Endothelial cell of hepatic sinusoid (primary cell): Measurements from ENCODE around the gene ZFP36.

Experiments used
- in situ Hi-C: cut with HindIII; loops from 2 replicates; pipeline ENCODE4 v1.10.0; 2017; ENCODE audit warnings: low sequenced_read_pairs

Gene ZFP36

GRCh38 chr19:39384839-39385568, 21.6 kb upstream of the ZFP36 start:
- in situ Hi-C loops: no loop called here

- in situ Hi-C loops: no loop called here
Observed at GRCh38 chr19:39385629-39386411, 20.8 kb upstream of the ZFP36 start.

GRCh38 chr19:39386557-39386956, 20.1 kb upstream of the ZFP36 start:
- in situ Hi-C loops: no loop called here

- in situ Hi-C loops: no loop called here
Observed at GRCh38 chr19:39388657-39389056, 18.0 kb upstream of the ZFP36 start.

GRCh38 chr19:39389631-39390414, 16.8 kb upstream of the ZFP36 start:
- in situ Hi-C loops: no loop called here

DNA sequence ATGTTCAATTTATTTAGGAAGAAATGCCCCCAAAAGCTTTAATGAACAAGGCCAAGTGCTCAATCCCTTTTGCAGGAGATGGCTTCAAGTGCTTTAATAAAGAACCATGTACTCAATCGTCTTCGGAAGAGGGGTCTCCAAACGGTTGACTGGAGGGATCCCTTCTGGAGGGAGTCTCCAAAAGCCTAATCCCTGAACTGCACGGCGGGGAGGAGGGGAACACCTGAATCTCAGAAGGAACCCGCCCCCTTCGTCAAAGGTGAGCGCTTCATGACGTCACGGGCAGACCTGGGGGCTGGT, 16.2 kb upstream of the ZFP36 start:
- in situ Hi-C loops: no loop called here

DNA sequence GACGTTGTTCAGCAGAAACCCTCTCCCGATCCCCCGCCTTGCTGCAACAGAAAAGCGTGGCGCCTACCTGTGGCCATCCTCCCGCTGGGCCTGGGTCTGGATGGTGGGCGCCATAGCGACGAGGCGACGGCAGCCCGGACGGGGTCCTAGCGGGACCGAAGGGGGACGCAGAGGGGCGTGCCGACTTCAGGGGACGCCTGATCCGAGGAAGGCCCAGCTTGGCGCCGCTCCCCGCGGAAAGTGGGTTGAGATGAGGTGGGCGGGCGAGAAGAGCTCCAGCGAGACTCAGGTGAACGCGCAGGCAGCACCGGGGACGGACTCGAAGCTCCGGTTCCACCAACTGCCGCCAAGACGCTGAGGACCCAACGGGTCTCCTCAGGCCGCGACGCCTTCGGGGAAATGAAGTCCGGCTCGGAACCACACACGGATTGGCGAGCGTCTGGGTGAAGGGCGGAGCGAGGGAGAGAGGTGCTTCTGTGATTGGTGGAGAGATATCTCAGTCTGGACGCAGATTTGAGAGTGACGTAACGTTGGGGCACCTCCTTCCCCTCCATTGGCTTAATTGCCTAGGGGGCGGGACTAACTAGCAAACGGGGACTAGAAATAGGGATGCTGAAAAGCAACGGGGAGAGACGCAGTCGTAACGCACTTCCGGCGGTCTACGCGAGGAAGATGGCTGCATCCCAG, 15.8 kb upstream of the ZFP36 start, which contains the start of the genes MED29 and PAF1:
Gene MED29 (plus strand): TSS at position 628 of the 687 bp plus-strand sequence. CDS start 45 bp downstream, at position 673.
Gene PAF1 (minus strand): TSS at position 356 of the 687 bp plus-strand sequence. CDS start 242 bp downstream, at position 114.
- in situ Hi-C loops: no loop called here

DNA sequence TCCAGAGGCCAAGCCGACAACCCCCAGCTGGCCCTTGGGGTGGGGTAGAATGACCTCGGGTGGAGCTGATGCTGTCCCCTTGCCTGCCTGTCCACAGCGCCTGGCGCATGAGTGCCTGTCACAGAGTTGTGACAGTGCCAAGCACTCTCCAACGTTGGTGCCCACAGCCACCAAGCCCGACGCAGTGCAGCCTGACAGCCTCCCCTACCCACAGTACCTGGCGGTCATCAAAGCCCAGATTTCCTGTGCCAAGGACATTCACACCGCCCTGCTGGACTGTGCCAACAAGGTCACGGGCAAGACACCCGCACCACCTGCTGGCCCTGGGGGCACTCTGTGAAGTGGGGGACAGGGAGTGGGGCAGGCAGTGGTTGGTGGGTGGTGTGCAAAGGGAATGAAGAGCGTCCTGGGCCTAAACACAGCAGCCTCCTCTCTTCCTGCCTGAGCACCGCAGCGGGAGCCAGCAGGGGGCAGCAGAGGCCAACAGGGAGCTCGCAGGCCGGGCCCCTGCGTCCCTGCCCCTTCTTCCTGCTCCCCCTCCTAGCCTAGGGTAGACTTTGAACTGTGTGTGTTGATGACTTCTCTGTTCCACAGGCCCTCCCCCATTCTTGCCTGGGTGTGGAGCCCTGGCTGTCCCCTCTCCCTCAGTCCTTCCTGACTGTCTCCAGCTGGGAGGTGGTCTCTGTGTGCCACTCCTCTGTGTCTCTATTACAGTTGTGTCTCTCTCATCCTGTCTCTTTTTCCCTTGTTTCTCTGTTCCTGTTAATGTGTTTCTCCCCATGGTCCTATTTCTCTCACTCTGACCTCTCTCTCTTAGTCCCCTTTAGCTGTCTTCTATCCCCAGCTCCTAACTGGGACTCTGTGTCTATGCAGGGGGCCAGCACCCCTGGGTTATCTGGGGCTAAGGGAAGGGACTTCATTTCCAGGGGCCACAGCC, 9.0 kb upstream of the ZFP36 start:
- in situ Hi-C loops: no loop called here

DNA sequence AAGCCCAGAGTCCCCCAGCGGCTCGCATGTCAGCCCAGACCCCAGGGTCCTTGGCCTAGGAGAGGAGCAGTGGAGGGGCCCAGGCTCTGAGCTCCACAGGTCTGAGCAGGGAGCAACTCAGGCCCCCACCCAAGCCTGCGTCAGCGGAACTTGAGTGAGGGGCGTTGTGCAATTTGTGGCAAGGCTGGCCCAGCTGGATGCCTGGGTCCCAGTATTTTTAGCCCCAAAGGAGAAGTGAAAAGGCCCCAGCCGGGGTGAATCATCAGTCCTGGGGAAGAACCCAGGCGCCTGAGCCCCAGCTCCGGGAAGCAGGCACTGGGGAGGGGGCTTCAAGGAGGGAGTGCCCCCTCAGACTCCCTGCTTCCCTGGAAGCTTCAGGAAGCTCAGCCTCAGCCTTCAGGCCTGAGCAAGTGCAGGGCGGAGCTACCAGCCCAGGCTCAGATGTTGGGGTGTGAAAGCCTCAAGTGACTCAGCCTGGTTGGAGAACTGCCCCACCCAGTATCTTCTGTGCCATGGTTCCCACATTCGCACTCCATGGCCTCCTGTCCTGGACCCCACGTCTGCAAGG, 8.3 kb upstream of the ZFP36 start:
- in situ Hi-C loops: no loop called here

DNA sequence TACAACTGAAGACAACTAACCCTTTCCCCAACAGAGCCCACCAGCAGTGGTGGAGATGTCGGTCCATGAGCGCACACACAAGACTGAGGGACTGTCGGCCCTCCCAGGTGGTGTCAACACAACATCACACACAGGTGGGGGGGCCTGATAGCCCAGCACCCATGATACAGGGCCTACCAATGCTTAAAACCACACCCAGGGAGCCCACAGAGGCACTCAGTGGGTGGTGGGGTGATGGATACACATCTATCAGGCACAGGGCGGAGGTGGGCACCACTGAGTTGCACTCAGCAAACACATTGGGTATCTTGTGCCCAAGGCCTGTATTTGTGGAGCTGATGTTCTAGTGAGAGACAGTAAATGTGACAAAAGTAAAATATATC, 7.0 kb upstream of the ZFP36 start:
- in situ Hi-C loops: no loop called here

DNA sequence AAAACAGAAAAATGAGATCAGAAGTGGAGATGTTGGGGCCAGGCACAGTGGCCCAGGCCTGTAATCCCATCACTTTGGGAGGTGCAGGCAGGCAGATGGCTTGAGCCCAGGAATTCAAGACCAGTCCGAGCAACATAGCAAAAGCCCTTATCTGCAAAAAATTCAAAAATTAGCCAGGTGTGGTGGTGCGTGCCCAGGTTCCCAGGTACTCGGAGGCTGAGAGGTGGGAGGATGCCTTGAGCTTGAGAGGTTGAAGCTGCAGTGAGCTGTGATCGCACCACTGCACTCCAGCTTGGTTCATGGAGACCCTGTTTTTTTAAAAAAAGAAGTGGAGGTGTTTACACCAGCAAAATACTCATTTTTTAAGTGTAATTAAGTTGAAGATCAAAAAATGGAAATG, 6.6 kb upstream of the ZFP36 start:
- in situ Hi-C loops: no loop called here

DNA sequence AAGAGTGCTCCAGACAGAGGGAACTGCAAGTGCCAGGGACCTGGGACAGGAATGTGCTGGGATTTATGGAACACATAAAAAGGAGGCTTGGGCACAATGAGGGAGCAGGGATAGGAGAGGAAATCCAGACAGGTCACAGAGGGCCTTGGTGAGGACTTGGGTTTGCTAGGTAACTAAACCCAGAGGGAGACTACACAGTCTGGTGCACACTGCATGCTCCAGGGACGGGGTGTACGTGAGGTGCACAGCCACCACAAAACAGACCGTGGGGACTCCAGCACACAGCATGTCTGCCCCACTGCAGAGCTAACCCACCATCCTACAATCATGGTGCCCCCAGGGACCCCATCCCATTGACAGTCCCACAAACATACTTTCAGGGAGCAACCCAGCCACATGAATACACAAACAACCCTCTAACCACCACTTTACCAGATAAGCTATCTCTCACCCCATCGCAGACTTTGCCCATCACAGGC, 5.5 kb upstream of the ZFP36 start:
- in situ Hi-C loops: no loop called here

DNA sequence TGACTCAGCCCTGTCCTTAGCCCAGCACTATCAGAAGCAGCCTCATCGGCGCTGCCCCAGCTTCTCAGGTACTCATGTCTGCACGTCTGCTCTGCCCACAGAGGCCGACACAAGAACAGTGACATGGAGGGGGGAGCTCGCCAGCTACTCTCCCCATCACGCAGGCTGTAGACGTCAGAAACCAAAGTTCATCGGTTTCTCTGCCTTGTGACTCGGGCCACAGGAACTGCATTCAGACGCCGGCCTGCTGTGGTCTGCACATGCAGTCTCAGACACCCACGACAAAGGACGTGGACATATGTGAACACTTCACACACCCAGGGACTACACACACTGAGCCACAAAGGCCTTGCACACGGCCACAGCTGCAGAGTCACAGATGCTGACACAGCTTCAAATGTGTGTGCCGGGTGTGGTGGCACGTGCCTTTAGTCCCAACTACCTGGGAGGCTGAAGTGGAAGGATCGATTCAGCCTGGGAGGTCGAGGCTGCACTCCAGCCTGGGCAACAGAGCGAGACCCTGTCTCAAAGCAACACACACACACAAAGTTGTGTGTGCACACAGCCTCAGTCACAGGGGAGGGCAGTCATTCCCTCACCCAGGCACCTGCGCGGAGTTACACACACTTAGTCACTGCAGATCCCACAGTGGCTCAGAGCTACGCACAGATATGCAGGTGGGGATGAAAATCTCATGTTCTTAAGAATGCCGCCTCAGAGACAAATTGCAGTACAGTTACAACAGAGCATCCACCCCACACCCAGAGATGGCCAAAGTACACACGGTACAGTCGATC, 4.9 kb upstream of the ZFP36 start:
- in situ Hi-C loops: no loop called here

GRCh38 chr19:39402346-39403300, 4.0 kb upstream of the ZFP36 start:
- in situ Hi-C loops: no loop called here

- in situ Hi-C loops: no loop called here
Observed at GRCh38 chr19:39403331-39404312, 3.0 kb upstream of the ZFP36 start.

DNA sequence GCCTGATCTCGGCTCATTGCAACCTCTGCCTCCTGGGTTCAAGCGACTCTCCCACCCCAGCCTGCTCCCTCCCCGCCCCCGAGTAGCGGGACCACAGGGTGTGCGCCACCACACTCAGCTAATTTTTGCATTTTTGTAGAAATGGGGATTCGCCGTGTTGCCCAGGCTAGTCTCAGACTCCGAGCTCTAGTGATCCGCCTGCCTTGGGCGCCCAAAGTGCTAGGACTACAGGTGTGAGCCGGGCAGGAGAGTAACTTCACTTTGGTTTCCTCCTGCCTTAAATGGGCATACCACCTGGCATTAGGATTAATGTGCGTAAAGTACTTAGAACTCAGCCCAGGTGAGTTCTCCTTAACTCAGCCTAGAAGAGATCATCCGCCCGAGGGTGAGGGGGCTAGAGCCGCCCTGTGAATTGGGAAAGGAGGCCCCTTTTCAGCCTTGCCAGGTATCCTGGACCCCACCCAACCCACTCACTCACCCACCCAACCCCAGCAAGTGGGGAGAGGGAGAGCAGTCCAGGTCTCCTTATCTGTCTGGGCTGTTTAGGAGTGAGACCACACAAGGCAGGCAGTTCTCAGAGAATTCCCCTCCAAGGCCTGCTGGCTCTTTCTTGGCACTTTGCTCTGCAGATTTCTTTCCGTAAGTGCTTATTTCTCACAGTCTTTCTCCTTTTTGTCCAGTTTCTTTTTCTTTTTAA, 1.2 kb upstream of the ZFP36 start:
- in situ Hi-C loops: no loop called here
